Right kidney (tissue), 1 donor: Measurements from ENCODE around the gene PAPOLG.
A peak's percentile ranks its signal among the peaks of the same experiment; 100 is the strongest.
"Not testable (repeated sequence)": the region's sequence is repeated elsewhere in the genome, so short reads cannot be mapped to it uniquely, and the experiment has no call there.

ENCODE experiments used
- DNase-seq: peaks from one replicate; pipeline ENCODE4 v3.0.0-alpha.2; 2016

Gene PAPOLG

GRCh38 chr2:60771508-60771907 is 15.4 kb downstream of the PAPOLG start:
- DNase-seq = no peak

GRCh38 chr2:60775048-60775639 is 19.1 kb downstream of the PAPOLG start:
- no peak for DNase-seq

GRCh38 chr2:60778352-60778751 is 22.3 kb downstream of the PAPOLG start:
- DNase-seq = no peak

GRCh38 chr2:60779426-60779825 is 23.4 kb downstream of the PAPOLG start:
- DNase-seq = no peak

- DNase-seq = no peak
Measured at GRCh38 chr2:60780721-60781120, 24.7 kb downstream of the PAPOLG start.

- DNase-seq = no peak
Measured at GRCh38 chr2:60793169-60793568, 37.1 kb downstream of the PAPOLG start.

GRCh38 chr2:60794271-60794863 is 38.3 kb downstream of the PAPOLG start:
- DNase-seq = no peak

GRCh38 chr2:60796573-60797509 is 40.8 kb downstream of the PAPOLG start:
- DNase-seq = no peak

- DNase-seq = no peak
Measured at GRCh38 chr2:60804473-60804872, 48.4 kb downstream of the PAPOLG start.

- no peak for DNase-seq
Measured at GRCh38 chr2:60806595-60806987, 50.5 kb downstream of the PAPOLG start.

- DNase-seq = peak; percentile 15
Measured at GRCh38 chr2:60806988-60807681, 51.1 kb downstream of the PAPOLG start.

GRCh38 chr2:60808330-60808801 is 52.3 kb downstream of the PAPOLG start:
- no peak for DNase-seq

GRCh38 chr2:60811491-60812375 is 55.7 kb downstream of the PAPOLG start:
- peak; percentile 23 for DNase-seq

GRCh38 chr2:60817191-60817590 is 61.1 kb downstream of the PAPOLG start:
- DNase-seq = not testable (repeated sequence)

- DNase-seq = no peak
Measured at GRCh38 chr2:60818272-60818671, 62.2 kb downstream of the PAPOLG start.

- no peak for DNase-seq
Measured at GRCh38 chr2:60819155-60819862, 63.2 kb downstream of the PAPOLG start.

- DNase-seq = no peak
Measured at GRCh38 chr2:60819936-60820335, 63.9 kb downstream of the PAPOLG start.

GRCh38 chr2:60820416-60821132 is 64.5 kb downstream of the PAPOLG start:
- DNase-seq = no peak

- DNase-seq = no peak
Measured at GRCh38 chr2:60821133-60821469, 65.0 kb downstream of the PAPOLG start.

GRCh38 chr2:60821587-60822302 is 65.7 kb downstream of the PAPOLG start:
- no peak for DNase-seq
